MCF 10A (cell line): ENCODE results near the gene APBA2. TPM values are rescaled to one million over a fixed set of nuclear protein-coding genes. Genes with fewer than 3 reads are reported as not detected.
"Not testable (repeated sequence)": the region's sequence is repeated elsewhere in the genome, so short reads cannot be mapped to it uniquely, and the experiment has no call there.

Experiments
- BruUV-seq: library from RNA; stranded (reverse); fragments of 400-500 nt; replicated peaks from 2 replicates; lab custom pipeline; 2021; lab: Mats Ljungman, UMichigan
- CTCF ChIA-PET: fragments of 300-600 bp; sonication (Branson Sonifier 250); formaldehyde crosslinking; extraction: SDS; loops from one replicate; lab custom pipeline; 2021; ENCODE audit warnings: antibody characterized with exemption, inconsistent platforms; lab: Yijun Ruan, JAX
- POLR2A ChIA-PET: fragments of 300-600, 350-650 bp; sonication (Branson Sonifier 250); formaldehyde crosslinking; extraction: SDS; loops from one replicate; lab custom pipeline; 2020; ENCODE audit warnings: antibody characterized with exemption, inconsistent platforms; lab: Yijun Ruan, JAX
- DNase-seq: peaks from one replicate; pipeline ENCODE4 v3.0.0-alpha.2; 2018; ENCODE audit not compliant: unreplicated experiment
- H3K27ac Mint-ChIP-seq: one replicate; pipeline ENCODE4 v1.8.0; 2022; ENCODE audit warnings: mild to moderate bottlenecking, low read depth, mixed read lengths; ENCODE audit not compliant: unreplicated experiment
- H3K27me3 Mint-ChIP-seq: one replicate; pipeline ENCODE4 v1.8.0; 2022; ENCODE audit warnings: mixed read lengths; ENCODE audit not compliant: insufficient read depth, unreplicated experiment
- H3K36me3 Mint-ChIP-seq: one replicate; pipeline ENCODE4 v1.8.0; 2022; ENCODE audit warnings: mild to moderate bottlenecking, moderate library complexity, mixed read lengths; ENCODE audit not compliant: insufficient read depth, unreplicated experiment
- H3K4me1 Mint-ChIP-seq: one replicate; pipeline ENCODE4 v1.8.0; 2022; ENCODE audit warnings: mixed read lengths; ENCODE audit not compliant: insufficient read depth, unreplicated experiment
- H3K4me3 Mint-ChIP-seq: one replicate; pipeline ENCODE4 v1.8.0; 2022; ENCODE audit warnings: mild to moderate bottlenecking, moderate library complexity, mixed read lengths; ENCODE audit not compliant: unreplicated experiment
- H3K9me3 Mint-ChIP-seq: one replicate; pipeline ENCODE4 v1.8.0; 2022; ENCODE audit warnings: mixed read lengths; ENCODE audit not compliant: unreplicated experiment
- intact Hi-C: fragments of 100-400 bp; cut with micrococcal nuclease; formaldehyde crosslinking; loops from 2 replicates; pipeline ENCODE4 v1.14.1; 2022
- total RNA-seq: library from RNA; stranded (reverse); gene quantifications from 2 replicates; pipeline ENCODE4 v1.2.3, GENCODE V29; 2022
- TF ChIP-seq, protein P1 (sequence below): fragments of 200-600 bp; IDR thresholded peaks from one replicate; pipeline ENCODE4 v1.8.0; 2022; ENCODE audit warnings: antibody characterized with exemption, mild to moderate bottlenecking; ENCODE audit not compliant: unreplicated experiment

The APBA2 gene
- total RNA-seq, 1 experiment from 2014 or later: not detected

DNA sequence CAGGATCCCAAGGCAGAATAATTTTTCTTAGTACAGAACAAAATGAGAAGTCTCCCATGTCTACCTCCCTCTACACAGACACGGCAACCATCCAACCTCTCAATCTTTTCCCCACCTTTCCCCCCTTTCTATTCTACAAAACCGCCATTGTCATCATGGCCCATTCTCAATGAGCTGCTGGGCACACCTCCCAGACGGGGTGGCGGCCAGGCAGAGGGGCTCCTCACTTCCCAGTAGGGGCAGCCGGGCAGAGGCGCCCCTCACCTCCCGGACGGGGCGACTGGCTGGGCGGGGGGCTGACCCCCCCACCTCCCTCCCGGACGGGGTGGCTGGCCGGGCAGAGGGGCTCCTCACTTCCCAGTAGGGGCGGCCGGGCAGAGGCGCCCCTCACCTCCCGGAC, 36.5 kb upstream of the APBA2 start:
- BruUV-seq, POLR2A ChIA-PET, H3K27me3 Mint-ChIP-seq, H3K4me1 Mint-ChIP-seq, H3K9me3 Mint-ChIP-seq, H3K4me3 Mint-ChIP-seq, DNase-seq, CTCF ChIA-PET, H3K36me3 Mint-ChIP-seq, intact Hi-C loops, H3K27ac Mint-ChIP-seq: not testable (repeated sequence)

DNA sequence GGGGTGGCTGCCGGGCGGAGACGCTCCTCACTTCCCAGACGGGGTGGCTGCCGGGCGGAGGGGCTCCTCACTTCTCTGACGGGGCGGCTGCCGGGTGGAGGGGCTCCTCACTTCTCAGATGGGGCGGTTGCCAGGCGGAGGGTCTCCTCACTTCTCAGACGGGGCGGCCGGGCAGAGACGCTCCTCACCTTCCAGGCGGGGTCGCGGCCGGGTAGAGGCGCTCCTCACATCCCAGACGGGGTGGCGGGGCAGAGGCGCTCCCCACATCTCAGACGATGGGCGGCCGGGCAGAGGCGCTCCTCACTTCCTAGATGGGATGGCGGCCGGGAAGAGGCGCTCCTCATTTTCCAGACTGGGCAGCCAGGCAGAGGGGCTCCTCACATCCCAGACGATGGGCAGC, 36.0 kb upstream of the APBA2 start:
- CTCF ChIA-PET, H3K4me3 Mint-ChIP-seq, DNase-seq, H3K4me1 Mint-ChIP-seq, H3K27me3 Mint-ChIP-seq, H3K9me3 Mint-ChIP-seq, BruUV-seq, H3K36me3 Mint-ChIP-seq, H3K27ac Mint-ChIP-seq, intact Hi-C loops, POLR2A ChIA-PET: not testable (repeated sequence)

DNA sequence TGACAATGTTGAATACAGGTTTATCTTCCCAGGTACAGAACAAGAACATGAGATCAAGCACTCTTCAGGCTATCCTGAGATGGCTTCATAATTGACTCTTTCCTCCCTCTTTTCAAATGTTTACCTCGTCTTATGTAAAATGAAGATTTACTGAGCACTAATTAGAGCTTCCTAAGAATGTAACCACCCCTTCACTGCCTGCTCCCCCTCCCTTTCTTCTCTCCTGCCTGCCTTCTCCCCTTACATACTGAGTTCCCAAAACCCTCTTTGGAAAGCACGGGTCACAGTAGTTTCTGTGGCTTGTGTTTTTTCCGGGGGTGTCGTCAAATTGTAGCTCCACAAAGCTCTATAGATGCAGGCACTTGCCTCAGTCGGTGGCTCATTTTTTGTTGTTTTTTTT, 32.1 kb upstream of the APBA2 start:
- H3K9me3 Mint-ChIP-seq, H3K27me3 Mint-ChIP-seq, POLR2A ChIA-PET, H3K4me3 Mint-ChIP-seq, H3K36me3 Mint-ChIP-seq, BruUV-seq, DNase-seq, intact Hi-C loops, CTCF ChIA-PET, H3K4me1 Mint-ChIP-seq, H3K27ac Mint-ChIP-seq: not testable (repeated sequence)

DNA sequence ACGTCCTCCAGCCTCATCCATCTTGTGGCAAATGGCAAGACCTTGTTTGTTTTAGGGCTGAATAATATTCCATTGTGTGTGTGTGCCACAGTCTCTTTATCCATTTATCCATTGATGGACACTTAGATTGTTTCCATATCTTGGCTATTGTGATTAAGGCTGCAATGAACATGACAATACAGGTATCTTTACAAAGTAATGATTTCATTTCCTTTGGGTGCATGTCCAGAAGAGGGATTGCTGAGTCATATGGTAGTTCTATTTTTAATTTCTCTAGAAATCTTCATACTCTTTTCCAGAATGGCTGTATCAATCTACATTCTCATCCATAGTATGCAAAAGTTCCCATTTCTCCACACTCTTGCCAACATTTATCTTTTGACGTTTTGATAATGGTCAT, 31.2 kb upstream of the APBA2 start:
- not testable (repeated sequence) for DNase-seq, H3K27me3 Mint-ChIP-seq, H3K4me1 Mint-ChIP-seq

DNA sequence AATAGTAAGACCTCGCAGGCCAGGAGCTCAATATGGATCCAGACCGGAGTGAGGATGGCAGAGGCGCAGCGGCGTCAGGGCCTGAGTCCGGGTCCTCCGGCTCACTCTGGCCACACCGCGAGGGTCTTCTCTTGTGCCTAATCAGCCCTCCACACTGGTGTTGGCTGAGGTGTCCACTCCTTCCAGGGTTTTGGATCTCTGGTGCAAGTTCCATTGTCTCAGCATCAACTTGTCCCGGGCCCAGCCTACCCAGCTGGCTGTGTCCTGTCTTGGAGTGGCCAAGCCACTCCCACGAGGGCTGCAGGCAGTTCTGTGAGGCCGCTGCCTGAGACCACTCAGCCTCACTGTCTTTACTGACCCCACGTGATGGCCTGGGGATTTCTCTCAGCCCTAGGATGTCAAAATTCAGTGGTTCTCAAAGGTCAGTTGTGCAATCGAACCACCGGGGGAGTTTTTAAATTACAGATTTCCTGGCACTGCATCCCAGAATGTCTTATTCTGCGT, 24.7 kb upstream of the APBA2 start:
- H3K9me3 Mint-ChIP-seq: no peaks in the 10 kb centered on the region
- H3K4me3 Mint-ChIP-seq: no peak overlapping the region
- ChIA-PET CTCF (no interaction called here), POLR2A (no interaction called here)
- H3K27me3 Mint-ChIP-seq: no peaks in the 10 kb centered on the region
- DNase-seq: peak; percentile 4
- H3K36me3 Mint-ChIP-seq: no peaks in the 10 kb centered on the region
- no peak overlapping the region for H3K27ac Mint-ChIP-seq
- no peaks in the 10 kb centered on the region for H3K4me1 Mint-ChIP-seq
- TF ChIP-seq, protein P1, sequence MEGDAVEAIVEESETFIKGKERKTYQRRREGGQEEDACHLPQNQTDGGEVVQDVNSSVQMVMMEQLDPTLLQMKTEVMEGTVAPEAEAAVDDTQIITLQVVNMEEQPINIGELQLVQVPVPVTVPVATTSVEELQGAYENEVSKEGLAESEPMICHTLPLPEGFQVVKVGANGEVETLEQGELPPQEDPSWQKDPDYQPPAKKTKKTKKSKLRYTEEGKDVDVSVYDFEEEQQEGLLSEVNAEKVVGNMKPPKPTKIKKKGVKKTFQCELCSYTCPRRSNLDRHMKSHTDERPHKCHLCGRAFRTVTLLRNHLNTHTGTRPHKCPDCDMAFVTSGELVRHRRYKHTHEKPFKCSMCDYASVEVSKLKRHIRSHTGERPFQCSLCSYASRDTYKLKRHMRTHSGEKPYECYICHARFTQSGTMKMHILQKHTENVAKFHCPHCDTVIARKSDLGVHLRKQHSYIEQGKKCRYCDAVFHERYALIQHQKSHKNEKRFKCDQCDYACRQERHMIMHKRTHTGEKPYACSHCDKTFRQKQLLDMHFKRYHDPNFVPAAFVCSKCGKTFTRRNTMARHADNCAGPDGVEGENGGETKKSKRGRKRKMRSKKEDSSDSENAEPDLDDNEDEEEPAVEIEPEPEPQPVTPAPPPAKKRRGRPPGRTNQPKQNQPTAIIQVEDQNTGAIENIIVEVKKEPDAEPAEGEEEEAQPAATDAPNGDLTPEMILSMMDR: no peak
- intact Hi-C loops: no loop called here
- BruUV-seq: no TSS peak

More for the DNA sequence above, 31.2 kb upstream of the APBA2 start:
- BruUV-seq, H3K27ac Mint-ChIP-seq, CTCF ChIA-PET, H3K9me3 Mint-ChIP-seq, POLR2A ChIA-PET, H3K36me3 Mint-ChIP-seq, intact Hi-C loops, H3K4me3 Mint-ChIP-seq: not testable (repeated sequence)

DNA sequence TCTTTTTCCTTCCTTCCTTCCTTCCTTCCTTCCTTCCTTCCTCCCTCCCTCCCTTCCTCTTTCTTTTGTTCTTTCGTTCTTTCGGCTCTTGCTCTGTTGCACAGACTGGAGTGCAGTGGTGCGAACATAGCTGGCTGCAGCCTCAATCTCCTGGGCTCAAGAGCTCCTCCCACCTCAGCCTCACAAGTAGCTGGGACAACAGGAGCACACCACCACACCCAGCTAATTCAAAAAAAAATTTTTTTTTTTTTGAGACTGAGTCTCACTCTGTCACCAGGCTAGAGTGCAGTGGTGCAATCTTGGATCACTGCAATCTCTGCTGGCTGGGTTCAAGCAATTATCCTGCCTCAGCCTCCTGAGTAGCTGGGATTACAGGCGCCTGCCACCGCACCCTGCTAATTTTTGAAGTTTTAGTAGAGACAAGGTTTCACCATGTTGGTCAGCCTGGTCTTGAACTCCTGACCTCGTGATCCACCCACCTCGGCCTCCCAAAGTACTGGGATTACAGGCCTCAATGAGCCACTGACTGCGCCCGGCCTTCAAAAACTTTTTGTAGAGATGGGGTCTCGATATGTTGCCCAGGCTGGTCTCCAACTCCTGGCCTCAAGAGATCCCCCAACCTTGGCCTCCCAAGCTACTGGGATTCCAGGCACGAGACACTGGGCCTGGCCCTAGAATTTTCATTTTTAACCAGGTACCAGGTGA, 24.0 kb upstream of the APBA2 start:
- H3K9me3 Mint-ChIP-seq, BruUV-seq, H3K36me3 Mint-ChIP-seq, DNase-seq, CTCF ChIA-PET, H3K4me3 Mint-ChIP-seq, H3K27me3 Mint-ChIP-seq, H3K27ac Mint-ChIP-seq, intact Hi-C loops, H3K4me1 Mint-ChIP-seq: not testable (repeated sequence)
- POLR2A ChIA-PET: interaction anchor here (0.6 kb wide), 1 partner anchor 17 kb away, joined by 3 read pairs; no protein-coding TSS in a partner anchor
